HuH-7.5 (cell line): ENCODE results near the gene PCP4L1.
"Not testable (repeated sequence)": the region's sequence is repeated elsewhere in the genome, so short reads cannot be mapped to it uniquely, and the experiment has no call there.

Source experiments
- DNase-seq: peaks from one replicate; pipeline ENCODE4 v3.0.0; 2011; ENCODE audit warnings: low spot score

Gene PCP4L1

DNA sequence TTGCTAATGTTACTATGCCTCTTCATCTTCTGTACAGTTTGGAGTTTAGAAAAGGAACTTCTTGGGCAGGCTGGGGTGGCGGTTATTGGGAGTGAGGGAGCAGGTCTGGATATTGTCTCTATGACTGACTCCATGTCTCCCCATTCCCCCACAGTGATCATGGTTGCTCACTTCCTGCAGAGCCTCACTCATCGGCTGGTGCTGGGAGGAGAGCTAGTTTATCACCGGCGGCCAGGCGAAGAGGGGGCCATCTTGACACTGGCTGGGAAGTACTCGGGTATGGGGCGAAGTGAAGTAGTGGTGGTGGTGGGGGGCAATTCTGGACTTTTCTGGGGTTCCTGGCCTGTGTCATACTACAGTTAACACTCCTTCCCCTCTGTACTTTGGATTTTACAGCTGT is 30.5 kb upstream of the PCP4L1 start:
- no peak for DNase-seq

GRCh38 chr1:161229896-161230295 is 28.6 kb upstream of the PCP4L1 start:
- no peak for DNase-seq

DNA sequence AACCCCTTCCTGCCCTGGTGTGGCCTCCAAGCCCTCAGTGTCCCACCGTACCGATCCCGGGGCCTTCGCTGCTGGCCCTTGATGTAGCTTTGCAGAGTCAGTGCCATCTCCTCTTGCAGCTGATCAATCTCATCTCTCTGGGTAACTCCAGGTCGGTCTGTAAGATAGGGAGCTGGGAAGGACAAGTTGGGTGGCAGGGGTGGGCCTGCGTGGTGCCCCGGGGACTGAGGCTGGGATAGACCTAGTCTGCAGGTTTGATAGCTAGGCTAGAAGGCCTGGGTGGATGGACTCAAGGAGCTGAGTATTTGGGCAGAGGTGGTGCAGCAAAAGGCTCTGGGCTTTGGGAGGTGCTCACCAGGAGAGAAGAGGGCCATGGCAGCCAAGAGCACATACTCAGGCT is 27.8 kb upstream of the PCP4L1 start:
- DNase-seq, result no peak

DNA sequence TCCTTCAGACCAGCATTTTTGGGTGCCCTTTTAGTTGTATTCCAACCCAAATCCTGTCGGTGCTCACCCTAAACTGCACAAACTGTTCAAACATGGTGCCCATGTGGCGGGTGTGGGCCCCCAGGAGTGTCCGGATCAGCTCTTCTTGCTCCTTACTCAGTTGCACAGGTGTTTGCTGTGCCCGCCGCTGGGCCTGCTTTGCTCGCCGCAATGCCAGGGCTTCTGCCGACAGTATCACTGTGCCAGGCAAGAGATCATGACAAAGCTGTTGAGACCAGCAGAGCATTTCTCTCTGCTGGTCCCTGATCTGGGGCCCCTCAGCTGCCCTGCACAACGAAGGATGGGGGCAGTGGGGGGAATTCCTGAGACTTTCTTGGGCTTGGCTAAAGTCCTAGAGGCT is 25.4 kb upstream of the PCP4L1 start:
- no peak for DNase-seq

DNA sequence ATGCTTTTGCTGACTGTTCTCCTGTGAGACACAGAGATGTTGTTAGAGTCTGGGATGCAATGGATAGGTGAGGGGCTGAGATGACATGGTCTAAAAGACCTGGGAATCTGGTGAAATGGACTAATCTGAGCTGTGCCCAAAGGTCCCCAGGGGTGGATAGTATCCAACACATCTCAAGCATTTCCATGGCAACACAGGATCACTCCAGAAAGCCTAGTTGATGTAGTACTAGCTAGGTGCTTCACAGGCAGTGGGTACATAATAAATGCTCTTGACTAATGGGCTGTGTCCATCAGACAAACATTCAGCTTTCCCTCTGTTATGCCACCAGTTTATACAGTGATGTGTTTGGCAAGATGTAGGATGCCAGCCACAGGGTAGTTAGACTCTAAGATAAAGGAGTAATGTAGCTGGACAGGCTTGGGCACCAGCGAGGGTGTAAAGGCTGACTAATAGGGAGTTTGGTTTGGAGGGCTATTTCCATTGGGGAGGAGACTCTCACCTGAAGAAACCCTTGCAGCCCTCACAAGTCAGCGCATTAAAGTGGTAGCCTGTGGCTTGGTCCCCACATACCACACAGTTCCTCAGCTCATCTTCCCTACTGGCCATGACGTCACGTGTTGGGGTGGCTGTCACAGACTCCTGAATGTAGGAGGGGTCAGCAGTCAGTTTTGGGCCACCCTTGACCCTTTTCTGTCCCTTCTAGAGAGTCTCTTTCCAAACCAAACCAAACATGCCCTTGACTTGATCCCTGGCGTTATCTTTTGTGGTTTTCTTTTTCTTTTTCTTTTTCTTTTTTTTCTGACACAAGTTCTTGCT is 22.4 kb upstream of the PCP4L1 start:
- no peak for DNase-seq

- DNase-seq, result no peak
Observed at GRCh38 chr1:161238039-161238473, 20.5 kb upstream of the PCP4L1 start, which contains the start of gene NR1I3. NR1I3 (minus strand) TSS chr1:161238203; CDS start chr1:161236565, 1,638 bp downstream.

DNA sequence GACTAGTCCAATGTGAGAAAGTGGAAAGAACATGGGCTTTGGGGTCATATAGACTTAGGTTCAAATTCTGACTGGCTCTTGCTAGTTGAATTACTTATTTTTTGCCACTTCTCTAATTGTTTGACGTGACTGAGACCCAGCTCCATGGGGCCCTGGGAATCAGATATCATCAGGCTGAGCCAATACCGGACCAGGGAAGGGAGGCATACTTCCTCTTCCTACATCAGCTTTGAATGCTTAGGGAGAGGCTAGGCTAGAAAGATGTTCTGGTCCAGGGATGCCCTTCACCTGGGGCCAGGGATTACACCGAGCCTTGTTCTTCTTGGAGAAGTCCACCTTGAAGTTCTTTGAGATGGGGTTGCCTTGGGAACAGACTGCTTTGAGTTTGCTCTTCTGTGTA is 16.9 kb upstream of the PCP4L1 start:
- DNase-seq, result no peak

GRCh38 chr1:161242313-161242712 is 16.2 kb upstream of the PCP4L1 start:
- no peak for DNase-seq

GRCh38 chr1:161244888-161245287 is 13.7 kb upstream of the PCP4L1 start:
- DNase-seq, result no peak

- not testable (repeated sequence) for DNase-seq
Observed at GRCh38 chr1:161250100-161250499, 8.4 kb upstream of the PCP4L1 start.

GRCh38 chr1:161250829-161251228 is 7.7 kb upstream of the PCP4L1 start:
- no peak for DNase-seq

GRCh38 chr1:161251579-161251978 is 7.0 kb upstream of the PCP4L1 start:
- no peak for DNase-seq

- not testable (repeated sequence) for DNase-seq
Observed at GRCh38 chr1:161255302-161255701, 3.2 kb upstream of the PCP4L1 start.

GRCh38 chr1:161255955-161256520 is 2.5 kb upstream of the PCP4L1 start:
- DNase-seq, result not testable (repeated sequence)

DNA sequence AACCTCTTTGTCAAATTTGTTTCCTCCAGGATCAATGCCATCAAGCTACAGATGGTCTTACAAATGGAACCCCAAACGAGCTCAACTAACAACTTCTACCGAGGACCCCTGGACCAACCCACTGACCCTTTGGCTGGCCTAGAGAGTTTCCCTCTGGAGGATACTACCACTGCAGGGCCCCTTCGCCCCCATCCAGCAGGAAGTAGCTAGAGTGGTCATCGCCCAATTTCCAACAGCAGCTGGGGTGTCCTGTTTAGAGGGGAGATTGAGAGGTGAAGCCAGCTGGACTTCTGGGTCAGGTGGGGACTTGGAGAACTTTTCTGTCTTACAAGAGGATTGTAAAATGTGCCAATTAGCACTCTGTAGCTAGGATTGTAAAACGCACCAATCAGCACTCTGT is 1.4 kb upstream of the PCP4L1 start:
- DNase-seq, result not testable (repeated sequence)

- DNase-seq, result no peak
Observed at GRCh38 chr1:161259345-161259702, 779 bp downstream of the PCP4L1 start.

GRCh38 chr1:161259765-161260164 is 1.2 kb downstream of the PCP4L1 start:
- no peak for DNase-seq

GRCh38 chr1:161260376-161261260 is 2.1 kb downstream of the PCP4L1 start:
- DNase-seq, result no peak

- DNase-seq, result no peak
Observed at GRCh38 chr1:161261261-161262235, 3.0 kb downstream of the PCP4L1 start.

DNA sequence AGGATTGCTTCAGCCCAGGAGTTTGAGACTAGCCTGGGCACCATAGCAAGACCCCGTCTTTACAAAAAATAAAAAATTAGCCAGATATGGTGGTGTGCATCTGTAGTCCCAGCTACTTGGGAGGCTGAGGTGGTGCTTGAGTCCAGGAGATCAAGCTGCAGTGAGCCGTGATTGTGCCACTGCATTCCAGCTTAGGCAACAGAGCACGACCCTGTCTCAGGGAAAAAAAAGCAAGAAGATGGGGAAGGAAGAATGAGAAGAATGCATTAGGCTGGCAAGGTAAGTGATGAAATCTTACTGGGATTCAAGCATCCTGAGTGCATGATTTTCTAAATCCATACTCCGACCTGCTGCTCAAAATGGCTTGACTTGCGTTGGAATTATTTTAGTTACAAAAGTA is 6.8 kb downstream of the PCP4L1 start:
- no peak for DNase-seq

- DNase-seq, result no peak
Observed at GRCh38 chr1:161266202-161266601, 7.7 kb downstream of the PCP4L1 start.

GRCh38 chr1:161266836-161267235 is 8.3 kb downstream of the PCP4L1 start:
- DNase-seq, result no peak
